HL-60/S4 (cell line): Measurements from ENCODE around the gene CCDC87.
"Not testable (repeated sequence)": the region's sequence is repeated elsewhere in the genome, so short reads cannot be mapped to it uniquely, and the experiment has no call there.

ENCODE experiments used
- in situ Hi-C: fragments of 300-500 bp; cut with MboI; formaldehyde crosslinking; loops from 2 replicates; pipeline ENCODE4 v1.14.3; 2022; ENCODE audit warnings: low sequenced_read_pairs

CCDC87 gene

DNA sequence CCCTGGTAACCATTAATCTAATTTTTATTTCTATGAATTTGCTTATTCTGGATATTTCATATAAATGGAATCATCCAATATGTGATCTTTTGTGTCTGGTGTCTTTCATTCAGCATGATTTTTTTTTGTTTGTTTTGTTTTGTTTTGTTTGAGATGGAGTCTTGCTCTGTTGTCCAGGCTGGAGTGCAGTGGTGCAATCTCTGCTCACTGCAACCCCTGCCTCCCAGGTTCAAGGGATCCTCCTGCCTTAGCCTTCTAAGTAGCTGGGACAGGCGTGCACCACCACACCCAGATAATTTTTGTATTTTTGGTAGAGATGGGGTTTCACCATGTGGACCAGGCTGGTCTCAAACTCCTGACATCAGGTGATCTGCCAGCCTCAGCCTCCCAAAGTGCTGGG lies 7.4 kb downstream of the CCDC87 start:
- in situ Hi-C loops: not testable (repeated sequence)

DNA sequence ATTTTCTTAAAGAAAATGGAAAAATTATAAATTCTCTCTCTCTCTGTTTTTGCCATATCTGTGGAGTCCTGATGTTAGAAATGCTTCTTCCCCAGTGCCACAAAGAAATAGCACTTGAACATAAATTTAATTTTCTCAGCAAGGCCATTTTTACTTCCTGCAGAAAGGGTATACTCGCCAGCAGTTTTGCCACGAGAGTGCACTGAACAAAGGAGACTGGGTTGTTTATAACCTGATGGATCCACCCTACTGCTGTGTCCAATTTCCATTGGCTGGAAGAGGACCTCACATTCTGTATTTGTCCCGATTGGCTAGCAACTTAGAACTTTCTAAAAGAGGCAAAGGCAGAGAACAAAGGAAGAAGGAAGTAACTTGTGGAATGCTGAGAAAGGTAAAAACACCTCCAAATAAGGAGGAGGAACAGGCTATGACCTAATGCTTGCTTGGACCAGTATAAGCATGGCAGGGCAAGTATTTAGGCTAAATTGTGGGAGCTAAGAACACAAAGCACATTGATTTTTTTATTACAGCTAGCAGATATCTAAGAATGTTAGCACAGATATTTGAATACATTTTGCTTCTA lies 10.2 kb downstream of the CCDC87 start:
- in situ Hi-C loops: not testable (repeated sequence)

DNA sequence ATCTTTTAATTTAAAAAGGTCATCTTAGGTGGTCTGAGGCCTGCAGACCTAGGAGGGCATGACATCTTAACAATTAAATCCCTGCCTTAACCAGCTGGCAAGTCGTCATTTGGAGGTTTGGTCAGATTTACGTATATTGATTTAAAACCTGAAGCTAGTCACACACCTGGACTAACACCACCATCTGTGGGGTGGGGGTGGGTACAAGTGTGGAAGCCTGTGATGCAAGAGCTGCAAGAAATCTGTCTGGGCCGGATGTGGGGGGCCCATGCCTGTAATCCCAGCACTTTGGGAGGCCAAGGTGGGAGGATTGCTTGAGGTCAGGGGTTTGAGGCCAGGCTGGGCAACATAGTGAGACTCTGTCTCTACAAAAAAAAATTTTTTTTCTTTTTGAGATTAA lies 11.6 kb downstream of the CCDC87 start:
- in situ Hi-C loops: no loop called here

DNA sequence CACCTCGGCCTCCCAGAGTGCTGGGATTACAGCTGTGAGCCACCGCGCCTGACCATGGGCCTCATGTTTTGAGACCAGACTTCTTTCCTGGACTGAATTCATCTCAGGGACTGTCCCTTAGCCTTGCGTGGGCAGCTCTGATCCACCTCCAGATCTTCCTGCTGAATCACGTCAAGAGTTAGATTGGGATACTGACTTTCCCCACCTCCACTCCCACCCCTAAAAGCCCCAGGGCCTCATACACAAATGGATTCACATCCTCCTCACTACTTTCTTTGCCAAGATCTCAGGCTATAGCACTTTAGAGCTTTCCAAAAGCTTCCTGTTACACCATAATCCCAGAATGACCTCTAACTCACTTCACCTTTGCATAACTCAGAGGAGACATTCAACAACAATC lies 12.1 kb downstream of the CCDC87 start:
- in situ Hi-C loops: no loop called here

DNA sequence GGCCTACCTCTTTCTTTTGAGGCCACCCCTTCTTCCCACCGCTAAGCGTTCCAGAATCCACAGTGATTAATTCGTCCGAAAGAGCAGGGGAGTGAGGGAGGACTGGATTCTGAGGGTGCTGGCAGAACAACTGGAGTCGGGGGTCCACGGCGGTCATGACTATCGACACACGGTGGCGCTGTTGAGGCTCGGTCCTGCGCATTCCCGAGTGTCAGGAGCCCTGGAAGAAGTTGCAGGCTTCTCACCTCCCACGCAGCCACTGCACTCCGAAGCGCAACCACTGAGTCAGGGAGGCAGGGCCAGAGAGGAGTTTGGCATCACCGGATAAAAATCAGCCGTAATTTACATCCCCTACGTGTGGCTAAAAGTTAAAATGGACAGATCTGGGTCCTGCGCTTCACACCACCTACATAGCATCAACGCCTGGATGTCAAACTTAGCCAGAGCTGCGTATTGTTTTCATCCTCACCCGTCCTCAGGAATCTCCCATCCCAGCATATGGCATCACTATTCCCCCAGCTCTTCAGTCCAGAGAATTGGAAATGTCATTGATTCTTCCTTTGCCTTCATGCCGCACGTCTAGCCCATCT lies 13.8 kb downstream of the CCDC87 start:
- in situ Hi-C loops: loop anchor here (10.0 kb wide), 1 partner anchor 106 kb away; no protein-coding TSS in a partner anchor

GRCh38 chr11:66570850-66571180 lies 22.0 kb downstream of the CCDC87 start:
- in situ Hi-C loops: loop anchor here (10.0 kb wide), 1 partner anchor 114 kb away; no protein-coding TSS in a partner anchor

DNA sequence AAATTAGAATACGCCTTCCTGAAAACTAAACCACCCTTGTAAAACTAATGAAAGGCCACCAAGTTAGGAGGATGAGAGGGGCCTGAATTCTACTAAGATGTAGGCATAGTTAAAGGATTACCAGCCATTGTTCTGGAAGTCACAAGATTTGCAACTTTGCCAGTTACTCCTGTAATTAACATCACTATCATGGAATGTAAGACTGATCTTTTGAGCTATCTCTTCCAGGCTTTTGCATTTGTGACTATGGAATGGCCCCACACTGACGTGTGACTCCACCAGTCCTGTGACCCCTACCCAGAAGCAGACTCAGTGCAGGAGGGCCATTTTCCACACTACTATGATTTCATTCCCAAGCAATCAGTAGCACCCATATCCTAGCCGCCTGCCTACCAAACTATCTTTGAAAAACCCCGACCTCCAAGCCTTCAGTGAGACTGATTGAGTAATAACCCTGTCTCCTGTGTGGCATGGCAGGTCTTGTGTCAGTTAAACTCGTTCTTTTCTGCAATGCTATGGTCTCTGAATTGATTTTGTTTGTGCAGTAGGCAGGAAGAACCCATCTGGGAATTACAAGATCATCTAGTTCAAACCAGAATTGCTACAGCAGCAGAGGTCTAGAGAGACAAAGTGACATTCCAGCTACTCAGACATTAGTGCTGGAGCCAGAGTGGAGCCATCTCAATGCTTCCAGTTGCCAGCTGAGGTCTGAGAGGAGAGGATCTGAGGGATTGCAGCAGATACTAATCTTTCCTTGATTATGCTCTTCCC lies 22.6 kb downstream of the CCDC87 start:
- in situ Hi-C loops: loop anchor here (10.0 kb wide), 1 partner anchor 115 kb away; no protein-coding TSS in a partner anchor

- in situ Hi-C loops: no loop called here
Measured at GRCh38 chr11:66569076-66569475, 23.8 kb downstream of the CCDC87 start.

DNA sequence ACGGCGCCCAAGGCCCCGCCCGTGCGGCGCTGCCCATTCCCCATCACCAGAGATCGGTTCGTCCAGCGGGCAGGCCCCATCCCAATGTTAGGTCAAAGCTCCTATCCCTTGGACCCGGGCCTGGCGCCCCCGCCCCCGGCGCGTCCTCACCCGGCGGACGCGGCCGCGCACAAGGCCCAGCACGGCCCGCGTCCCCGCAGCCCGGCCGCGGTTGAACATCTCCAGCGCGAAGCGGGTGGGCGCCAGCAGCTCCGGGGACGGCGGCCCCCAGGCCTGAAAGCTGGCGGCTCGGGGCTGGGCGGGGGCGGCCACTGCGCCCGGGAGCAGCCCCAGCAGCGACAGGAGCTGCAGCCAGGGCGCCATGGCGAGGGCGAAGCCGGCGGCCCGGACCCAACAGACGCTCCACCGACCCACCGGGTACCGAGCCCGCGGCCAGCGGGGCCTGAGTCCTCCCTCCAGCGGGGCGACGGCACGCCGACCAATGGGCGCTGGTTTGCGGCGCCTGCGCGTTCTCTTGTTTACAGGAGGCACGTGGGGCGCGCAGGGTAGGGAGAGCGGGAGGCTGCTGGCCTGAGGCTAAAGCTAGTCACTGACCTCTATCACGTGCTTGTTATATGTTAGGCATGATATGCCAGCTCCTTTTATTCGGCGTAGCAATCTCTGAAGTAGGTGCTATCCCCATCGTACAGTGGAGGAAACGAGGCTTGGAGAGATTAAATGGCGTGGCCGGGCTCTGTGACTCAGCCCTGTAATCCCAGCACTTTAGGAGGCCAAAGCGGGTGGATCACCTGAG lies 24.5 kb downstream of the CCDC87 start, which contains the start of gene CTSF:
Gene CTSF (minus strand): TSS at position 483 of the 793 bp plus-strand sequence. CDS start 120 bp downstream, at position 363.
- in situ Hi-C loops: no loop called here

GRCh38 chr11:66567787-66568123 lies 25.1 kb downstream of the CCDC87 start:
- in situ Hi-C loops: no loop called here

- in situ Hi-C loops: no loop called here
Measured at GRCh38 chr11:66566221-66566620, 26.6 kb downstream of the CCDC87 start.

- in situ Hi-C loops: no loop called here
Measured at GRCh38 chr11:66564984-66565383, 27.9 kb downstream of the CCDC87 start.

DNA sequence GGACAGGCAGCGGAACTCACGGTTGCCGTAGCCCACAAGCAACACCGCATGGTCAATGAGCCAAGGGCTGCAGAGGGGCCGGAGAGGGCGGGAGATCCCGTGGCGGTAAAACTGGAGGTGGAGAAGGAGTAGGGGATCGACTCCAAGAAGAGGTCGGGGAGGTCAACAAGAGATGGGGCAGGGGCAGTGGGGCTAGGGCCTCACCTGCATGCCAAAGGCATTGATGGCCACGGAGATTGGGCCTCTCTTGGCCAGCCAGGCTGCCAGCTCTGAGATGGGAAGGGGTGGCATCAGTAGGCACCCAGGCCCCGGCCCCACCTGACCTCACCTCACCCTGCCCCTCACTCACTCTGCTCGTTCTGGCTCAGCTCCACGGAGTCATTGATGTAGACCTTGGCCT lies 28.3 kb downstream of the CCDC87 start:
- in situ Hi-C loops: no loop called here

DNA sequence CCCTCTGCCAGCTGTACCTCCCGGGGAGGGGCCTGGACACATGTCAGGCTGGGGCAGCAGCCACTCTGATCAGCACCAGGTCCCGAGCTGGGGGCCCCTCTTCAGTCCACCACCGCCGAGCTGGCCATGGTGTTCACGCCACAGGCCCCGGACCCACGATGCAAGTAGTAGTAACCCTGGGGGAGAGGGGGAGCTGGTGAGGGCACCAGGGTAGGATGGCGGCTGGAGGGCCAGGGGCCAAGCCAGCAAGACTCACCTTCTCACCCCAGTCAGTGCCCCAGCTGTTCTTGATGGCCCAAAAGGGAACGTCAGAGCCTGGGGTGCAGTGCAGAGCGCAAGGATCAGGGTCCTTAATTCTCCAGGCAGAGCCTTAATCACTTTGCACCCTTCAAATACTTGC lies 29.0 kb downstream of the CCDC87 start:
- in situ Hi-C loops: no loop called here

- in situ Hi-C loops: no loop called here
Measured at GRCh38 chr11:66562907-66563583, 29.8 kb downstream of the CCDC87 start.

DNA sequence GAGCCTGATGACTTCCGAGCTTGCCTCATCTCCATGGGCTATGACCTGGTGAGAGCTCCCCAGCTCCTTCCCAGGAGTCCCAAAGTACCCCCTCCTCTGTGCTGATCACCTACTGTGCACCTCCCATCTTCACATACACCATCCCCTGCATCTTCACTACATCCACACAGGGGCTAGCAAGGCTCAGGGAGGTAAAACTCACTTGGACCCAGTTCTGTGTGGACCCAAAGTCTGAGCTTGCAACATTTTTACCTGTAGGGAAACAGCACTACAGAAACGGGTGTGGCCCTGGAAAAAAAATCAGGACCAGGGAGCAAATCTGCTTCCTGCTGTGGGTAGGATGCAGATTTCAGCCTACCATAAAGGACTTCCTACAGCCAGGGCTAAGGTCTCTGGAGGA lies 30.6 kb downstream of the CCDC87 start:
- in situ Hi-C loops: no loop called here

DNA sequence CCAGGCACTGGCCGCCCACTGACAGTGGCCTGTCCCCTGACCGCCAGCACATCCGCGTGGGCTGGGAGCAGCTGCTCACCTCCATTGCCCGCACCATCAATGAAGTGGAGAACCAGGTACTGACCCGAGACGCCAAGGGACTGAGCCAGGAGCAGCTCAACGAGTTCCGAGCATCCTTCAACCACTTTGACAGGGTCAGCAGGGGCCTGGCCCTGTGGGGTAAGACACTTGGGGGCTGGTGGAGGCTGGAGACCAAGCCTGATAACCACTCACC lies 31.0 kb downstream of the CCDC87 start:
- in situ Hi-C loops: no loop called here

GRCh38 chr11:66561178-66561974 lies 31.5 kb downstream of the CCDC87 start:
- in situ Hi-C loops: no loop called here

- in situ Hi-C loops: no loop called here
Measured at GRCh38 chr11:66559866-66560676, 32.8 kb downstream of the CCDC87 start.
